Right hindlimb (tissue), 1 donor: ENCODE measurements around the gene OGFOD2.

Experiments
- DNase-seq: peaks from one replicate; pipeline ENCODE4 v3.0.0-alpha.2; 2018

The OGFOD2 gene

GRCh38 chr12:122977655-122978392 is 2.8 kb downstream of the OGFOD2 start:
- no peak for DNase-seq

- no peak for DNase-seq
Observed at GRCh38 chr12:122978507-122978955, 3.5 kb downstream of the OGFOD2 start.

GRCh38 chr12:122979001-122979907 is 4.2 kb downstream of the OGFOD2 start:
- DNase-seq, result no peak

DNA sequence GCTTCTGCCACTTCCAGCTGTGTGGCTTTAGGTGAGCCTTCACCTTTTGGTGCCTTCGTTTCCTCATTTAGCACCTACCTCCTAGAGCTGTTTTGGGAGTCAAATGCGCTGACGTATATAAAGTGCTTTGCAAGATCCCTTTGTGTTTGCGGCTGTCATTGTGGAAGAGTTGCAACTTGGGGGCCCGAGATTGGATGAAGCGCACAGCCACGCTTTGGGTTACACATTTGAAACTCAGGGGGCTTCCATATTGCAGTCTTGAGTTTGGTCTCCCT is 4.8 kb downstream of the OGFOD2 start:
- no peak for DNase-seq

DNA sequence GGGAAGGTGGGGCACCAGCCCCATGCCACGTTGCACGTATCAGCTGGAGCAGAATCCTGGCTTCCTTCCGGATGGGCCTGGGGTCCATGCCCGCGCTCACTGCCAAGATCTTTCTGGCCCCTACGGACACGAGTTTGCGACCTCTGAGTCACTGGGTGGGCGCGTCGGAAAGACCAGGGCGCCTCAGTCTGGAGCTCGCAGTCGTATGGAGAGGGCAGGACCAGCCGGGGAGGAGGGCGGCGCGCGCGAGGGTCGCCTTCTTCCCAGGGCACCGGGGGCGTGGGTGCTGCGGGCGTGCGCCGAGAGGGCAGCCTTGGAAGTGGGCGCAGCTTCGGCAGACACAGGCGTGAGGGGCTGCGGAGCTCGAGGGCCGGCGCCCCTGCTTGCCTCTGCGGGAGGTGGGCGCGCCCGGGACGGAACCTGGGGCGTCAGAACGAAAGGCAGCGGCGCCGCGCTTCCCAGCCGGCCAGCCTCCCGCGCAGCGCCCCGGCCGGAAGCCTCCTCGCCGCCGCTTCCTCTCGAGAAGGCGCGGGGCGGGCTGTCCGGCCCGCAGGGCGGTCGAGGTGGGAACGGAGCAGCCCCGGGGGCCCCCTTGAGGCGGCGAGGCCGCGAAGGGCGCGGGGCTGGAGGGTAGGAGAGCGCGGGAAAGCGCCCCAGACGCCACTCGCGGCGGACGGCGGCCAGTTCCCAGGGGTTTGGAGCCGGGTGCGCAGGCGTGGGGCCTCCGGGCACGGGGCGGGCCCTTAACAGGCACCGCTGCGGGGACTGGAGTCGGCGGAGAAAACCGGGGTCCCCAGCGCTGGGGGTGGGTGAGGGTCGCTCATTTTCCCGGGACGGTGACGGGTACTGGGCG is 5.4 kb downstream of the OGFOD2 start, which contains the start of gene ARL6IP4:
ARL6IP4 (plus strand) TSS at position 499 of the 853 bp plus-strand sequence. CDS start 459 bp downstream, outside the sequence.
- peak; percentile 83 for DNase-seq

DNA sequence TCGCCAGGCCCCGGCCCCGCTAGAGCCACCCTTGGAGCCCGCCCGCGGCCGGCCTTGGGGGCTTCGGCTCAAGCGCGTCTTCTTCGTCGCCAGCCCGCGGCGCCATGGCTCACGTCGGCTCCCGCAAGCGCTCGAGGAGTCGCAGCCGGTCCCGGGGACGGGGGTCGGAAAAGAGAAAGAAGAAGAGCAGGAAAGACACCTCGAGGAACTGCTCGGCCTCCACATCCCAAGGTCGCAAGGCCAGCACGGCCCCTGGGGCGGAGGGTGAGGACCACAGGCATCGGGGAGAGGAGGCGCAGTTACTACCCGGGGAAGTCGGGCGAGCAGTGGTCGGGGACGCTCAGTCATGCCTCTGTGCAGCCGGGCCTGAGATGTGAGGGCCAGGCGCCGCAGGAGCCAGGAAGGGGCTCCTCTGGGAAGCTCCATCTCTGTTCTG is 6.0 kb downstream of the OGFOD2 start:
- DNase-seq, result no peak

DNA sequence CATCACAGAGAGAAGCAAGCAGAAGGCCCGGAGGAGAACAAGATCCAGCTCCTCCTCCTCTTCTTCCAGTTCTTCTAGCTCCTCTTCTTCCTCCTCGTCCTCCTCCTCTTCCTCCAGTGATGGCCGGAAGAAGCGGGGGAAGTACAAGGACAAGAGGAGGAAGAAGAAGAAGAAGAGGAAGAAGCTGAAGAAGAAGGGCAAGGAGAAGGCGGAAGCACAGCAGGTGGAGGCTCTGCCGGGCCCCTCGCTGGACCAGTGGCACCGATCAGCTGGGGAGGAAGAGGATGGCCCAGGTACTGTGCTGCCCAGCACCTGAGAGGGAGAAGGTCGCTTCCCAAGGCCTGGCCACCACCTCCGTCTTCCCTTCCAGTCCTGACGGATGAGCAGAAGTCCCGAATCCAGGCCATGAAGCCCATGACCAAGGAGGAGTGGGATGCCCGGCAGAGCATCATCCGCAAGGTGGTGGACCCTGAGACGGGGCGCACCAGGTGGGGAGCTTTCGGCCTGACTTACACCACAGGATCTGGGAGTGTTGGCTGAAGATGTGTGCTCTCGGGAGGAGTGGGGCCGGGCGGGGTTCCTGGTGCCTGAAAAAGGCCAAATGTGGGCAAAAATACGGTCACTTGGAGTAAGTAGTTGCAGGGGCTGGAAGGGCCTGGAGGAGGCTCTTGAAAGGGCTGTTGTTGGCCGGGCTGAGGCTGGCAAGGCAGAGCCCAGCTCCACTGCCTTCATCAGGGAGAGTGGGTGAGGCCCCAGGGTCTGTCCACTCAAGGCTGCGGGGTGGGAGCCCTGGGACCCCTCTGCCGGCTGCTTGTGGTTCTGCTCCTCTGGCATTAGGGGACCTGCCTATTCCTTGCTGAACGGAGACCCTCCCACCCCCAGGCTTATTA is 6.8 kb downstream of the OGFOD2 start:
- peak; percentile 15 for DNase-seq

GRCh38 chr12:122982477-122982815 is 7.4 kb downstream of the OGFOD2 start:
- peak; percentile 22 for DNase-seq

DNA sequence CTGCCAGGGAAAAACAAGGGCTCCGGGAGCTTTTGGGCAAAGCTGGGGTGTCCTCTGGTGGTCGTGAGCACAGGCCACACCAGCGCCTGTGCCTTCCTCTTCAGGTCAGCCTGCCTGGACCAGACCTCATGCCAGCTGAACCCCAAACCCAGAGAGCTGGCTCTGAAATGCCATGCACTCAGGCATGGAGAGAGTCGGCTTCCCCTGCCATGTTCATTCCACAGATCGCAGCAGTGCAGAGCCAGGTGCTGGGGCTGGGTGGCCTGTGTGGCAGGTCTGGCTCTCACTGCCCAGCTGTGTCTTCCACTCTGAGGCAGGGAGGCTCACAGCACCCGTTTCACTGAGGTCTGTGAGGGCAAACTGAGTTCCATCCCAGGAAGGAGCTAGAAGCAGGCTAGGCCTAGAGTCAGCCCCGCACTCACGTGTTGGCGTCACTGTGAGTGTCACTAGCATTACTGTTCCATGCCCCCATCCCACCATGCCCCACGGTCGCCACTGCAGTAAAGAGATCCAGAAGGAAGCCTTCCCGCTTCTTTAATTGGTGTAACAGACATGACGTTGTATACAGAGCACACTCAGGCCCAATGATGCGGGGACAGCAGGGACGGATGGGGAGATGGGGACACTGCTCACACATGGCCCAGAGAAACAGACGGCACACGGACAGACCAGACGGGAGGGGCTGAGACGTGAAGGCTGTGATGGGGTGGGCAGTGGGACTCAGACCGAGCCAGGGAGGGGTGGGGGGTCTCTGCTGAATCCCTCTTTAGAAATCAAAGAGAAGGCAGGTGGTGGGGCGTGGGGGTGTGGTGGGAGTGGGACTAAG is 8.1 kb downstream of the OGFOD2 start:
- DNase-seq, result peak; percentile 17

DNA sequence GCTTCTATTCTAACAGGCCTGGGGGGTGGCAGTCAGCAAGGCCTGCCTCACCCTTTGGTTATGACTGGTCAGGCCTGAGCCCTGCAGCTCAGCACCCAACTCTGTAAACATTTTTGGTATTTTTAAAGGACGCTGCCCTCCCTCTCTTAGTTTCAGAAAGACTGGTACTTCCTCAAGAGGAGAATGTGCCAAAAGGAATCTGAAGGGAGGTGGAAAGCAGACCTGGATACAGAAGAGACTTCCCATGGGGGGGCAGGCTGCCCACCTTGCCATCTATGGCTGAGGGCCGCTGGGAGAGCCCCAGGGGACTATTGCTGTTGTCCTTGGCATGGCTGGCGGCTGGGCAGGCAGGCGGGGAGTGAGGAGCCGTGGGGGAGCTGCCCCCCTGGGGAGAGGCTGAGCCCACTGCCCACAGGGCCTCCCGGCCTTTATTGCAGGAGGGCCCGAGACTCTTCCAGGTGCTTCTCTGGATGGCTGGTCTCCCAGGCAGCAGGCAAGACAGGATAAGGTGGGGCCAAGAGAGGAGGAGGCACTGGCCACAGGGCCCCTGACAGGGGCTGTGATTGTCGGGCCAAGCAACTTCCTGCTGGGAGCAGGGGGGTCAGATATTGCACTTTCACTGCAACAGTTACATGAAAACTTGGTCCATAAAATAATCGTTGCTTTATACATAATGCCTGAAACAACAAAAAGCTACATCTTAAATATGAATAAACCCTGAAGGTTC is 8.9 kb downstream of the OGFOD2 start:
- DNase-seq, result peak; percentile 59

GRCh38 chr12:122984612-122985337 is 9.7 kb downstream of the OGFOD2 start:
- DNase-seq, result peak; percentile 58

DNA sequence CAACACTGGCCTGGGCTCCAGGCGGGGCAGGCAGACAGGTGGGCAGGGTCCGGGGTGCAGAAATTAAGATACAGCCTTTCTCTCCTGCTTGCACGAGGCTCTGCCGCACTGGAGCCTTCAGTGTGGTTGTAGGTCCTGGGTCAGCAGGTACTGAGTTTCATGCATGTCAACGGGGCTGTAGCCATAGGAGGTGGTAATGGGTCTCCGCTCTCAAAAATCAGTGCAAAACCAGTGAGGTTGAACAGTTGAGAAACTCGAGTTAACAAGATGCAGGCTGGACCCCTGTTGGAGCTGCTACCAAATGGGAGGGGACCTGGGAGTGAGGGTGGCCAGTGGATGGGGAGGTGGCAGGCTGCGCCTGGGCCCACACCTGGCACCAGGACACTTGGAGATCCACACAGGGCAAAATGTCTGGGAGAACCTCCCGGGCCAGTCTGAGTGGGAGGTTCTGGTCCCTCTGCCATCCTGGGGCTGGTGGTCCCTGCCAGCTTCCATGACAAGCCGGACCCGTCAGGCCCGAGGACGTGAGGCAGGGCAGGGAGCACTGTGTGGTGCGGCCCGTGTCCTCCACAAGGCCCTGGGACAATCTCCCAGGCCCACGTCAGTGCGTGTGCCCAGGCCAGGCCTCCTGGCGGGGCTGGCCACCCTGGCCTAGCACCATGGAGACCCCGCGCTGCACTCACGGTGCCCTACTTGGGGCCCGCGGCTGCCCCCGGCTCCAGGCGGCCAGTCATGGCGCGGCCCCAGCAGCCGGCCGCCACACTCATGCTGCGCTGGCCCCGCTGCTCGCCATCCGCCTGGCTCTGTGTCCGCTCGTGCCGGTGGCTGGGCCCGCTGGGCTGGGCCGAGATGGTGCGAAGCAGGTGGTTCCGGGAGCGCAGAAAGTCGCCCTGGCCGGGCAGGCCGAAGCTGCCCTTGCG is 10.6 kb downstream of the OGFOD2 start:
- no peak for DNase-seq

DNA sequence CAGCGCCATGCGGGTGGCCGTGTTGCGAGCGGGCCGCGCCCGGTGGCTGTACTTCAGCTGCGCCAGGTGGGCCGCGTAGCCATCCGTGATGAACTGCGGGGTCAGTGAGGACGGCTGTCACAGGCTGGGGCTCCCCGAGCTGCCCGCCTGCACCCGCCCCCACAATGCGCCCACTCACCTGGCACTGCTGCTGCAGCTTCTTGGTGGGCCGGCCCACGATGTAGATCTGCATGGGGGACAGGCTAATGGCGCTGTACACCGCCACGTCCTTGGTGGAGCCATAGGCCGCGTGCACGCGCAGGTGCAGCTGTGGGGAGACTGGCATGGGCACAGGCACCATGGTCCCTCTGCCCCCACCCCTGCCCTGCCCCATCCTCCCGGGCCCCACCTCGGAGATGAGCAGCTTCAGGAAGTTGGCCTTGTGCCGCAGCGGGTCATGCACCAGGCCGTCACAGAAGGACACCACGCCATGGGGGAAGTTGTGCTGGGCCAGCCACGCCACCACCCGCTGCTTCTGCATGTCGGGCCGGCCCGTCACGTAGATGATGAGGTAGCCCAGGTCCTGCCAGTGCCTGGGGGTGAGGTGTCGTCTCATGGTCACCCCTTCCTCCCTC is 11.3 kb downstream of the OGFOD2 start:
- no peak for DNase-seq

GRCh38 chr12:122987086-122987951 is 12.3 kb downstream of the OGFOD2 start:
- no peak for DNase-seq

GRCh38 chr12:122988036-122988435 is 13.0 kb downstream of the OGFOD2 start:
- no peak for DNase-seq

- DNase-seq, result no peak
Observed at GRCh38 chr12:122988612-122989212, 13.7 kb downstream of the OGFOD2 start.
